Measurements from ENCODE around the gene UBAC1.

DNA sequence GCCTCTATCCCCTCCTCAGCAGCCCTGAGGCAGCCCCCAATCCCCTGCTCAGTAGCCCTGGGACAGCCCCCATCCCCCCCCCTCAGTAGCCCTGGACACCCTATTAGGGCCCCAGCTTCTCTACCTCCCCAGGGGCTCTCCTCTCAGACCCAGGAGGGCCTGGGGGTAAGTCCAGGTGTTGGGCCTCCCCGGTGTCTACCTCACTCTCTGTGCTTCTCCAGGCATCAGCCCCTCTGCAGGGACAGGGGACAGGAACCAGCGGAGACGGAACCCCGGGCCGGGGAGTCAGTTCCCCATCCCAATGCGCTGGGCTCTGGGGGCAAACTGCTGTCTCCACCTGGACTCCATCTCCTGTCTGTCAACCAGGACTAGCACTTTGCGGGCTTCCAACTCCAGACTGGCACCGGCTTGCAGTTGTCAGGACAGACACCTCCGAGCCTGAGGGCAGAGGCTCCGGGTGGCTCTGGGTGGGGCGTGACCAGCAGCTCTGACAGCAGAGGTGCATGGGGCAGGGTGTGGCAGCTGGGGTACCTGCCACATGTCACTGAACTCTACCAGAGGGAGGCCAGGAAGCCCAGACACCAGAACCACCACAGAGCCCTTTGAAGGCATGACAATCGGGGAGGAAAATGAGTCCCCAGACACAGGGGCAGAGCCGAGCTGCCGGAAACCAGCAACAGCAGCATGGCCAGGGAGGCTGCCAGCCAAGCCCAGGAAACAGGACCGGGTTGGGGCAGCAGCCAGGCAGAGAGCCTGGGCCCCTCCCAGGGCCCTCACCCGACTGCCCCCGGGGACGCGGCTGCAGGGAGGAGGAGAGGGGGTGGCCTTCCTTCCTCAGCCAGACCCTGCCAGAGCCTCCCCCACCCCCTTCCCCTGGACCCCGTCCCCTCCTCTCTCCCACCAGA is 17.7 kb upstream of the UBAC1 start:
- TF ChIP-seq SP1 (CRISPR knock-in tag; IDR thresholded peaks at IDR 0.05) (no peak), TCF7 (IDR thresholded peaks at IDR 0.05; ENCODE audit: borderline replicate concordance) (no peak)
